K562 (cell line): ENCODE results near the gene SLC35A4. TPM values are rescaled to one million over a fixed set of nuclear protein-coding genes. Genes with fewer than 3 reads are reported as not detected.

Experiments
- ADNP ChIP-seq: fragments of 200-800 bp; sonication (Bioruptor generic); IDR thresholded peaks from 2 replicates; pipeline ENCODE4 v1.6.1; 2016; ENCODE audit warnings: missing genetic modification characterization, missing compliant biosample characterization
- C11orf30 ChIP-seq: fragments of 450-650 bp; IDR thresholded peaks from 2 replicates; pipeline ENCODE4 v1.6.1; 2016; ENCODE audit warnings: low read depth, mild to moderate bottlenecking
- CHD1 ChIP-seq: fragments of 200-600 bp; sonication (generic); IDR thresholded peaks from one replicate; pipeline ENCODE4 v1.6.1; 2012; ENCODE audit warnings: mild to moderate bottlenecking, moderate library complexity, low read length, inconsistent platforms
- FOXM1 ChIP-seq, 2 experiments: fragments of 450-650 bp in 1 of 2; sonication (generic) in 1 of 2; formaldehyde crosslinking in 1 of 2; IDR thresholded peaks; 2 replicates each; pipeline versions ENCODE4 v1.6.1 to v1.9.0; 2017 to 2022; ENCODE audit warnings: low read depth in 2 of 2, mild to moderate bottlenecking in 2 of 2, missing genetic modification reagents in 1 of 2, moderate library complexity in 1 of 2
- NFATC3 ChIP-seq: fragments of 450-650 bp; IDR thresholded peaks from 2 replicates; pipeline ENCODE4 v1.6.1; 2017; ENCODE audit warnings: mild to moderate bottlenecking
- TFE3 ChIP-seq: fragments of 450-650 bp; formaldehyde crosslinking; IDR thresholded peaks from 2 replicates; pipeline ENCODE4 v1.4.0; 2020; ENCODE audit warnings: mild to moderate bottlenecking, mixed read lengths
- polyA plus RNA-seq, 8 experiments: library from polyadenylated mRNA; depleted of rRNA in 4 of 8; stranded (reverse) in 5 of 8; unstranded in 3 of 8; fragments of >200 nt; fragmentation: Nextera tagmentation in 2 of 8; fragmentation: Illumina TruSeq in 1 of 8; extraction: Ambion mirVana in 2 of 8; extraction: Trizol in 1 of 8; gene quantifications; 2 replicates each; pipeline versions ENCODE4 v1.2.1 to v1.2.3, GENCODE V29; 2011 to 2014; ENCODE audit warnings: inconsistent platforms in 1 of 8, missing spikeins in 1 of 8
- total RNA-seq, 7 experiments: library from RNA; depleted of rRNA in 6 of 7; stranded (reverse); fragments of >200 nt in 6 of 7; fragmentation: Illumina TruSeq in 2 of 7; extraction: Trizol in 2 of 7; gene quantifications; 2 replicates each; pipeline versions ENCODE4 v1.2.1 to v1.2.3, GENCODE V29; 2011 to 2021; ENCODE audit warnings: low replicate concordance in 1 of 7
- TF ChIP-seq, protein P1 (sequence below): fragments of 250-450 bp; sonication (Bioruptor Pico); IDR thresholded peaks from 2 replicates; pipeline ENCODE4 v1.4.0; 2020

SLC35A4 gene
- total and polyA plus RNA-seq, 9 of the 15 experiments (the other 6 are each of a cell fraction or from before 2014, with no cell fraction given), result 21.8 to 171 (median 42.5) TPM

- TF ChIP-seq CHD1 (peak; percentile 16), NFATC3 (no peak; the same call in 1 of the 2 replicates), FOXM1 (IDR thresholded peaks at IDR 0.05; ENCODE audit: low read depth) (peak; percentile 61; the same call in 1 of the 2 replicates), FOXM1 (CRISPR knock-in tag; IDR thresholded peaks at IDR 0.05; ENCODE audit: low read depth) (peak; percentile 88; the same call in 1 of the 2 replicates), ADNP (tag) (no peak), TFE3 (CRISPR knock-in tag) (peak; percentile 91), C11orf30 (peak; percentile 97)
- TF ChIP-seq, protein P1, sequence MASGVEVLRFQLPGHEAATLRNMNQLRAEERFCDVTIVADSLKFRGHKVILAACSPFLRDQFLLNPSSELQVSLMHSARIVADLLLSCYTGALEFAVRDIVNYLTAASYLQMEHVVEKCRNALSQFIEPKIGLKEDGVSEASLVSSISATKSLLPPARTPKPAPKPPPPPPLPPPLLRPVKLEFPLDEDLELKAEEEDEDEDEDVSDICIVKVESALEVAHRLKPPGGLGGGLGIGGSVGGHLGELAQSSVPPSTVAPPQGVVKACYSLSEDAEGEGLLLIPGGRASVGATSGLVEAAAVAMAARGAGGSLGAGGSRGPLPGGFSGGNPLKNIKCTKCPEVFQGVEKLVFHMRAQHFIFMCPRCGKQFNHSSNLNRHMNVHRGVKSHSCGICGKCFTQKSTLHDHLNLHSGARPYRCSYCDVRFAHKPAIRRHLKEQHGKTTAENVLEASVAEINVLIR, result peak; percentile 95
Observed at GRCh38 chr5:140564196-140565023, at the start of gene SLC35A4, which contains the start of gene APBB3 (continued).
